NCI-H2196 (cell line): ENCODE measurements around the gene PTPRN2.

Source experiments
- DNase-seq: peaks from one replicate; lab custom pipeline; 2025; ENCODE audit not compliant: unreplicated experiment; lab: John Stamatoyannopoulos, UW

The PTPRN2 gene

GRCh38 chr7:157884461-157885062 lies 703.1 kb downstream of the PTPRN2 start:
- no peak for DNase-seq

GRCh38 chr7:157881048-157881771 lies 706.4 kb downstream of the PTPRN2 start:
- no peak for DNase-seq

DNA sequence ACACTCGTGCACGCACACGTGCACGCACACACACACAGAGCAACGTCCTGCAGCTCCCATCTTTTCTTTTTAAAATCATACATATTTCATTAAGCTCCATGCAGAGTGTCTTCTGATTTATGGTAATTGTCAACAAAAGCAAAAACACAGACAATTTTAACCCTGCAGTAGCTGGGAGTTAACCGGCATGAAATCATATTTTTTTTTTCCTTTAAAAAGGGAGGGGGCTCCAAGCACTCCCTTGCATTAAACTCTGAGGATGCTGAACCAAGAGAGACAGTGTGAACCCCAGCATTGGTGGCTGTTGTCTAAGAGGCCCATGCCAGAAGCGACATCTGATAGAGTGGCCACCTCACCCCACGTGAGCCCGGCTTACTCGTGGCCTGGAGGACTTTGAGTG lies 708.2 kb downstream of the PTPRN2 start:
- no peak for DNase-seq

GRCh38 chr7:157877298-157878090 lies 710.1 kb downstream of the PTPRN2 start:
- no peak for DNase-seq

GRCh38 chr7:157876469-157877285 lies 710.9 kb downstream of the PTPRN2 start:
- DNase-seq, result no peak

GRCh38 chr7:157875230-157876179 lies 712.1 kb downstream of the PTPRN2 start:
- no peak for DNase-seq

- DNase-seq, result no peak
These were observed 712.8 kb downstream of the PTPRN2 start for GRCh38 chr7:157874870-157875229.

DNA sequence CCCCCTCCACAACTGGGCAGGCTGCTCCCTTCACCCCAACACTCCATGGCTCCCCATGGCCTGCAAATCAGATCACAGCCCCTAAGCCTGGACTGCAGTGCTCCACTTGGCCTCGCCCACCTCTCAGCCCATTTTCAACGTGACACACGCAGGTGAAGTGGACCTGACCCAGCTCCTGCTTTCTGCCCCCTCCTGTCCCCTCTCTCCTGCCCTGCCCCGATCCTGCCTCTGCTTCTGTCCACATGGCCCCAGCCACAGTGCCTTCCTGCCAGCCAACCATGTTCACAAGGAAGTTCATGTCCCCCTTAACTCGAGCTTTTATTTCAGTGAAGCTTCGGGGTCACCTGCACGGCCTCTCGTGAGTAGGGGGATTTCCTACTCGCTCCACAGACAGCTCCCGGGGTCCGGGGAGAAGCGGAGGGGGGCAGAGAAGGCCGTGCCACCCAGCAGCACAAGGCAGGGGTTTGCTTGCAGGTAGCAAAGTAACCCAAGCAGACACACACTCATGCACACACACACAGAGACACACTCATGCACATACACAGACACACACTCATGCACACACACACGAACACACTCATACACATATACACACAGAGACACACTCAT lies 713.3 kb downstream of the PTPRN2 start:
- no peak for DNase-seq

- DNase-seq, result no peak
These were observed 714.0 kb downstream of the PTPRN2 start for GRCh38 chr7:157873664-157874063.

DNA sequence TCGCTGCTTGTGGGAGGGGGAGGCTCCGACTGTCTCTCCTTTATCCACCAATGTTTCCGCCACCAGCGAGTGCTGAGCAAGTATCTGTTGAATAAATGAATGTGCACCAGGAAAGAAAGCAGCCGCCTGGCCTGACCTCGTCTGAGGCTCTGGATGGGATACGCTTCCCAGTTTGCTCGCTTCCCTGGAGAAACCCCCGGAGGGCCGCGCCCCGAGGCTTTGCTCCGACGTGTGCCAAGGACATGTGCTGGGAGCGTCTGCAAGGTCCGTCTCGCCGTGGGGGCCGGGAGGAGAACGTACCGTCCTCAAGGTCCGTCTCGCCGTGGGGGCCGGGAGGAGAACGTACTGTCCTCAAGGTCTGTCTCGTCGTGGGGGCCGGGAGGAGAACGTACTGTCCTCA lies 714.4 kb downstream of the PTPRN2 start:
- DNase-seq, result no peak

DNA sequence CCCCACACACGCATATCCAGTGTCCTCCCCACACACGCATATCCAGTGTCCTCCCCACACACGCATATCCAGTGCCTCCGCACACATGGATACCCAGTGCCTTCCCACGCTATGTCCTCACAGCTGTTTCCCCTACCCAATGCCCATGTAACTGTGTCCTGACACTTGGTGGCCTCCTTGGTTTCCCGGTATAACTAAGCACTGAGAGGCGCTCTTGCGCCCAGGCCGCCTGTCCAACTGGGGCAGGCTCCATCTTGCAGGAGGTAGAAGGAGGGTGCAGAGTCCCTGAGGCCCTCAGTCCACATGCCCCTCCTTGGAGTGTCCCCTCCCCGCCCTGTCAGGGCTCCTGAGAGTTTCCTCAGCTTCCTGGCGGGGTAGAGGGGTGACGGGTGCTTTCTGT lies 715.2 kb downstream of the PTPRN2 start:
- DNase-seq, result no peak

DNA sequence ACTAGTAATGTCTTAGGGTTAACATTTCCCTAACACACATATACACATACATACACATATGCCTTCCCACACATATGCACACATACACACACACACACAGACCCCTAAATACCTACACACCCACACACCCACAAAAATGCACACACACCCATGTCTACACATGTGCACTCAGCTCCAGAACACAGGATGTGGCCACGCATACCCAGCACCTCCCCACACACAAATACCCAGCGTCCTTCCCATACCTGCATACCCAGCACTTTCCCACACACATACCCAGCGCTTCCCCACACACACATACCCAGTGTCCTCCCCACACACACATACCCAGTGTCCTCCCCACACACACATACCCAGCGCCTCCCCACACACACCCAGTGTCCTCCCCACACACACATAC lies 715.9 kb downstream of the PTPRN2 start:
- no peak for DNase-seq

DNA sequence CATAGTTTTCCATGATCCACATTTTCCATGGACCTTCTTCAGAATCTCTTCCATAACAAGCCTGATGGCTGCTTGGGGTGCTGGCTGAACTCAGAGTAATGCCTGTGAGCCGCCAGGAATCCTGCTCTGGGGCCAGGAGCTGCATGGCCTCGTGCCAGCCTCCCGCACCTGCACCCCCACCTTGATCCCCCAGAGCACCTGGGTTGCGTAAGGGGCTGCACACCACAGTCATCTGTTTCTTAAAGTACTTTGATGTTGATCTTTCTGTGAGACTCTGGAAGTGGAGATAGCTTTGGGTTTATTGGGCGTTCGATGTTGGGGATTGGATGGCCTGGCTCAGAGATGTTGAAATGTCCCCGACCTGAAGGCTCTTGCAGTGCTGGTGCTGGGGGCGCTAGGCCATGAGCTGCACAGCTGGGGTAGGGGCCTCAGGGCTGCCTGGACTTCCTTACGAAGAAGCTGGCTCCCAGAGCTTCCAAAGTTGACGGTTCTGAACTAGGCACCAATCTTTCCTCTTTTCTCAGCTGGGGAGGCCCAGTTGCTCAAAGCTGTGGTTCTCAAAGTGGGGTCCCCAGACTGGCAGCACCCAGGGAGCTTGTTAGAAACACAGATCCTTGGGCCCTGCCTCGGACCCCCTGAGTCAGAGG lies 716.9 kb downstream of the PTPRN2 start:
- DNase-seq, result no peak

GRCh38 chr7:157869793-157870192 lies 717.8 kb downstream of the PTPRN2 start:
- DNase-seq, result no peak

- DNase-seq, result no peak
These were observed 719.8 kb downstream of the PTPRN2 start for GRCh38 chr7:157867685-157868305.

- no peak for DNase-seq
These were observed 721.2 kb downstream of the PTPRN2 start for GRCh38 chr7:157866336-157866924.

DNA sequence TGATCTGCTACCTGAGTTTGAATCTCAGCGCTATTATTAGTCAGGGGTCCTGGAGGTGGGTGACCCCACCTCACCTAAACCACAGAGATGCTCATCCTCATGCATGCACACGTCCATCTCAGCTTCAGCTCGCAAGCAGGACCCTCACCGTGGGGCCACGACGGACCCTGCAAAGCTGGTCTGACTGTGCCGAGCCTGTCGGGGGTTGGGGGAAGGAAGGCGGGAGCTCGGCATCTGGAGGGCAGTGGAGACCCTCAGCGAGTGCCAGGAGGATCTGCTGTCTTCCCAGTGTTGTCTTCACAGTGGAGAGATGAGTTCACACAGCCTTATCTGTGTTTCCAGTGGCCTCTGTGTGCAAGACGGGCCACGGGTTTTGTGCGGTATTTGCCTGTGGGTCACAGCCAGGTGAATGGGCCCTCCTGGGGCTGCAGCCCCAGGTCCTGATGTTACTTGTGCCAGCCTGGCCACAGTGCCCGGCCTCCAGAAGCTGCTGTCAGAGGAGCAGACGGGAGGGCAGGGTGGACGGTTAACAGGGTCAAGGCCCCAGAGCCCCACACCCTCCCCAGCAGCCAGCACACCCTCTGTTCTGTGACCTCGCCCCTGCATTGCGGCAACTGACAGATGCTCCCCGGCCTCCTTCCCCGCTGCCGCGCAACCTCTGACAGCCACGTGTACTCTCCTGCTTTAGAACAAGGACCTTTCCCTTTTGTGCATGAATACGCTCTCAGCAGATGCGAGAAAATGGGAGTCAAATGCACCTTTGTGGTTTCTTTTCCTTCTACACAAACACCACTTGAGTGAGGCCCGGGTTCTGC lies 722.1 kb downstream of the PTPRN2 start:
- no peak for DNase-seq

DNA sequence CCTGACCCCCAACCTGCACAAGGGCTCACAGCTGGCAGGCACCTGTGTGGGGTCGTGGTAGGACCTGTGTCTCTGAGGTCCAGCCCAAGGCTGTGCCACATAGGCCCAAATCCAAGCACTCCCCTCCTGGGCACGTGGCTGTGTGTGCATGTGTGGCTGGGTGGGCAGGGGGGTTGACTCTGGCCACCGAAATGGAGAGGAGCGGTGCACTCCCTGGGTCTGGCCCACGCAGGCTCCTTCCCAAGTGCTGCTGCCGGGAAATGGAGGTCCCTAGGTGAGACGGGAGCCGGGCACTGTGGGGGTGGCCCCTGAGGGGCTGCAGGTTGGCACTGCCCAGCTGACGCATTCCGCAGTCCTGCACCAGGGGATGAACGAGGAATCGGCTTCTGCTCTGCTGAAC lies 722.7 kb downstream of the PTPRN2 start:
- DNase-seq, result no peak
